BLaER1 treated with 17β-estradiol and CSF1 and Interleukin-3, amounts not matched to agents 10 nM and 100 nM (cell line): ENCODE data around the gene TRIM24.

Source experiments
- H3K27ac ChIP-seq, 11 experiments: shearing (Covaris generic); formaldehyde crosslinking; 2 replicates each; pipeline ENCODE4 v1.8.1; 2022
- H3K27me3 ChIP-seq, 11 experiments: shearing (Covaris generic); formaldehyde crosslinking; 2 replicates each; pipeline ENCODE4 v1.8.1; 2022
- H3K36me3 ChIP-seq, 11 experiments: shearing (Covaris generic); formaldehyde crosslinking; 2 replicates each; pipeline ENCODE4 v1.8.1; 2022
- H3K4me1 ChIP-seq, 10 experiments: shearing (Covaris generic); formaldehyde crosslinking; 2 replicates each; pipeline ENCODE4 v1.8.1; 2022
- H3K4me2 ChIP-seq, 11 experiments: shearing (Covaris generic); formaldehyde crosslinking; 2 replicates each; pipeline ENCODE4 v1.8.1; 2022
- H3K4me3 ChIP-seq, 10 experiments: shearing (Covaris generic); formaldehyde crosslinking; 2 replicates each; pipeline ENCODE4 v1.8.1; 2022
- H3K9ac ChIP-seq, 11 experiments: shearing (Covaris generic); formaldehyde crosslinking; 2 replicates each; pipeline ENCODE4 v1.8.1; 2022
- H3K9me3 ChIP-seq, 11 experiments: shearing (Covaris generic); formaldehyde crosslinking; replicated peaks in 1 of 11; 2 replicates each; pipeline ENCODE4 v1.8.1; 2022
- H4K20me1 ChIP-seq, 11 experiments: shearing (Covaris generic); formaldehyde crosslinking; 2 replicates each; pipeline ENCODE4 v1.8.1; 2022
- Cebpa-rat ChIP-seq, 11 experiments: shearing (Covaris generic); IDR thresholded peaks; 2 replicates each; pipeline ENCODE4 v1.8.1; 2022

The TRIM24 gene

DNA sequence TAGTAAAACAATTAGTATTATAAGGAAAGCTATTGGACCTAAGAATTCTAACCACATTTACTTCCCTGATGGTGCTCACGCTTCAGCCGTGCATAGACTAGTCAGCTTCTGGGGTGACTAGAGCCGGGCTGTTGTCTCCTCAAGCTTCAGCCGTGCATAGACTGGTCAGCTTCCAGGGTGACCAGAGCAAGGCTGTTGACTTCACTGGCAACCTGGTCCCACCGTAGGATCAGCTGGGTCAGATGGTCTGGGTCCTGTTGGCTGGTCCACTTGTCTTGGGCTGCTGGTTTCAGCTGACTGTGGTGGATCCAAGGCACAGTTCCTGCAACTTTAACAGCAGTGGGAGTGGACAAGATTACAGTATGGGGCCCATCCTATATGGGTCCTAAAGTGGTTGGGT, 99.4 kb downstream of the TRIM24 start:
- no peaks in the 10 kb centered on the region; a peak in 1 of 22 replicates for H3K27me3 ChIP-seq
- H3K36me3 ChIP-seq = peaks cover 100% of the 10 kb centered on the region in 11 experiments
- no peaks in the 10 kb centered on the region for H3K4me1 ChIP-seq
- H3K27ac ChIP-seq = no peak overlapping the region
- H3K9me3 ChIP-seq = peaks cover 100% of the 10 kb centered on the region in 11 experiments
- TF ChIP-seq Cebpa-rat (IDR thresholded peaks at IDR 0.05) = no peak
- no peak overlapping the region for H3K4me2 ChIP-seq
- H4K20me1 ChIP-seq = no peaks in the 10 kb centered on the region
- H3K9ac ChIP-seq = no peak overlapping the region
- no peak overlapping the region for H3K4me3 ChIP-seq

DNA sequence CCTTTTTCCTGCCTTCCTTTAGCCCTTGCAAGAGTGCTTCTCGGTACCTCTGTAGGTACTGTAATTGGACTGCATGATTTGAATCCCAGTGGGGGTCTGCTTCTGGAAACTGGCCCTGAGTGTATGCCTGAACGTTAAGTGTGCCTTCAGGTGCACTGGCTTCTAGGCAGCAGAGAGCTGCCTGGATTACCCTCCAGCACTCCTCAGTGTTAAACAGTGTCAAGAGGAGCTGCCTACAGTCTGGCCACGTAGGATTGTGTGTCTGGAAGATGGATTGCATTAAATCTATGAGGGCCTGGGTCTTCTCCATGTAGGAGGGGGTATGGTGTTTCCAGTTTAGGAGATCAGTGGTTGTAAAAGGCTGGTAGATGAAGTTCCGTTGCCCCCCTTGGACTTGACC, 103.7 kb downstream of the TRIM24 start:
- H3K9ac ChIP-seq = no peak overlapping the region
- H3K27ac ChIP-seq = peak overlapping the region in 1 of 11 experiments; percentile 19; a peak in 1 of 22 replicates
- peaks cover 86 to 96% (median 91%) of the 10 kb centered on the region in 11 experiments for H3K9me3 ChIP-seq
- peak overlapping the region in 7 of 10 experiments; percentile 1 to 41 (median 26); a peak in 3 of 20 replicates for H3K4me3 ChIP-seq
- H4K20me1 ChIP-seq = no peaks in the 10 kb centered on the region
- no peaks in the 10 kb centered on the region; a peak in 1 of 22 replicates for H3K27me3 ChIP-seq
- H3K36me3 ChIP-seq = peaks cover 100% of the 10 kb centered on the region in 11 experiments
- TF ChIP-seq Cebpa-rat (IDR thresholded peaks at IDR 0.05) = no peak
- H3K4me2 ChIP-seq = no peak overlapping the region
- H3K4me1 ChIP-seq = no peaks in the 10 kb centered on the region

DNA sequence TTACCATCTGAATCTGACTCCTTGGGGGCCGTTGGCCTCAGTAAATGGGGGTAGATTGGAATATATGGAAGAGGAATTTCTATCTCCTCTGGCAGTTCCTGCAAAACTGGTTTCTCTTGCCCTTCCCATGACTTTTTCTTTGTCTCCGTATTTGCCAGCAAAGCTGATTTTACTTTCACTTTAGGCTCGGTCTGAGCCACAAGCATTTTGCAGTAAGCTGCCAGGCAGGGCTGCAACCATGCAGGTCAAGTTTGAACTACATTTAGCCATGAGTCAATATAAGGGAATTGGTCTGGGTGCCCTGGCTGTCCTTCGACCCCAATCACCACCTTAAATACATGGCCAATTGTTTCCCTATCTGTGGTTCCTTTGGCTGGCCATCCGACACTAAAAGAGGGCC, 104.3 kb downstream of the TRIM24 start:
- peak overlapping the region in 3 of 11 experiments; percentile 10 to 73 (median 62); a peak in 2 of 22 replicates for H3K27ac ChIP-seq
- H3K27me3 ChIP-seq = no peaks in the 10 kb centered on the region; a peak in 1 of 22 replicates
- no peak for TF ChIP-seq Cebpa-rat (IDR thresholded peaks at IDR 0.05)
- no peak overlapping the region for H3K9ac ChIP-seq
- peaks cover 80 to 92% (median 85%) of the 10 kb centered on the region in 11 experiments for H3K9me3 ChIP-seq
- peak overlapping the region in 6 of 10 experiments; percentile 1 to 41 (median 29); a peak in 6 of 20 replicates for H3K4me3 ChIP-seq
- no peaks in the 10 kb centered on the region for H4K20me1 ChIP-seq
- H3K4me2 ChIP-seq = no peak overlapping the region
- H3K4me1 ChIP-seq = no peaks in the 10 kb centered on the region
- peaks cover 100% of the 10 kb centered on the region in 11 experiments for H3K36me3 ChIP-seq

DNA sequence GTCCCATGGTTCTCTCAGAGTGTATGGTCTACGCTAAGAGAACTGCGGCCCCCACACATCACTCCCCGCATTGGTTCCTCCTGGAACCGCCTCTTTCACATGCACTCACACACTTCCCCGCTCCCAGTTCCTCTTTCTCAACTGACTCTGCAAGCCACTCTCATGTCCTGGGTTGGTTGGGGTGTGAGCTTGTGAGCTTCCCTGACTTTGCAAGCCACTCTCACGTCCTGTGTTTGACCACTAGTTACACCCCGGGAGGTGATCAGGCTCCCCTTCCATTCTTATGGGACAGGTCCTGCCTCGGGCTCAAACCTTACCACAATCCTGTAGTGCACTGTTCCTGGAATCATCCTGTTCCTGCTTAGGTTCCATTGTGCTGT, 105.0 kb downstream of the TRIM24 start:
- no peaks in the 10 kb centered on the region for H3K4me1 ChIP-seq
- peaks cover 100% of the 10 kb centered on the region in 11 experiments for H3K36me3 ChIP-seq
- peak overlapping the region in 8 of 10 experiments; percentile 12 to 41 (median 29); a peak in 10 of 20 replicates for H3K4me3 ChIP-seq
- H3K9me3 ChIP-seq = peaks cover 73 to 87% (median 78%) of the 10 kb centered on the region in 11 experiments
- H3K9ac ChIP-seq = peak overlapping the region in 2 of 11 experiments; percentile 37 to 38; a peak in 3 of 22 replicates
- no peak for TF ChIP-seq Cebpa-rat (IDR thresholded peaks at IDR 0.05)
- H3K4me2 ChIP-seq = no peak overlapping the region
- H3K27ac ChIP-seq = peak overlapping the region in 8 of 11 experiments; percentile 33 to 73 (median 58); a peak in 14 of 22 replicates
- no peaks in the 10 kb centered on the region; a peak in 1 of 22 replicates for H3K27me3 ChIP-seq
- H4K20me1 ChIP-seq = no peaks in the 10 kb centered on the region

DNA sequence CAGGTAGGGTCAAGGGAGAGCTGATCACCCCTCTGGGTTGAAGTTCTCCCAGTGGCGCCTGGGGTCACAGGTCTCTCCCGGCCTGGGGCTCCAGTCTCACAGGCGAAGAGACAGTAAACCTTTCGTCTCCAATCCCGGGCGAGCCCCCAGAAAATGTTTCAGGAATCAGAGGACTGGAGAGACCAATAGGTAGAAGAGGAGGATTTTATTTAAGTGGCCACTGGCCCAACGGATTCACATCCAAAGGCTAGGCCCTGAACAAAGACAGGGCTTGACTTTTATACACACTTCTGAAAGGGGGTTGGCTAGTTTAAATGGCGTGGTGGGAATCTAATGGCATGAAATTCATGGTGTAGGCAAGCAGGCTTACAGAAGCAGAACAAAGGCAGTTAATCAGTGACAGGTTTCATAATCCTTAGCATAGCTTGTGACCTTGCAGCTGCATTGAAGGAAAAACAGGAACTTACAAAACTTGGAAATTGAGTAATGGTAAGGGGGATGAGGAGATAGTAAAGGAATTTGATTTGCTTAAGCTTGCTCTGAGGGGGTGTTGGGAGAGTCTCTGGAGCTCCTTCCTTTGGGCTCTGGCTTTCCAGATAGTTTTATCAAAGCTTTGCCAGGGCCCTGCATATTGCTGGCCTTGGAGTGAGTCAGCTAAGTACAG, 105.5 kb downstream of the TRIM24 start:
- 0 out of 22 replicates have a peak, but pooled peaks of 1 of the 11 experiments have one; percentile 41 for TF ChIP-seq Cebpa-rat (IDR thresholded peaks at IDR 0.05)
- Histone ChIP-seq H3K4me2 (no peak overlapping the region), H4K20me1 (no peaks in the 10 kb centered on the region), H3K27ac (peak overlapping the region in 9 of 11 experiments; percentile 8 to 73 (median 55); a peak in 15 of 22 replicates), H3K36me3 (peaks cover 100% of the 10 kb centered on the region in 11 experiments), H3K4me1 (no peaks in the 10 kb centered on the region), H3K27me3 (no peaks in the 10 kb centered on the region; a peak in 1 of 22 replicates), H3K9me3 (peaks cover 68 to 82% (median 73%) of the 10 kb centered on the region in 11 experiments), H3K4me3 (peak overlapping the region in 8 of 10 experiments; percentile 12 to 41 (median 29); a peak in 9 of 20 replicates), H3K9ac (peak overlapping the region in 2 of 11 experiments; percentile 37 to 38; a peak in 4 of 22 replicates)

DNA sequence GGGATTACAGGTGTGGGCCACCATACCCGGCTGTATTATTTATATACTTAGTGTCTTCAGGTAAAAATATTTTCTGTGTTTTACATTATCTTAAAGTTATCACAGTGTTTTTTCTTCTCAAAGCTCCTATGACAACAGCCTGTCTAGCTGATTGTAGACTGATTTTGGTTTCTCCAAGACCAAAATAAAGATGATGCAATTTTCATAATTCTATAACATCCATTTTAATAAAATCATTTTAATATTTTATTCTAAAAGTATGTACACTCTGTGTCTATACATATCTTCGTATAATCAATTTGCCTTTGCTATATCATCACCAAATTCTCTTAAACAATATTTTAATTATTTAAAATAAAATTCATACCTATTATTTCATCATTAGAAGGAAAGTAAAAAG, 108.6 kb downstream of the TRIM24 start:
- no peak overlapping the region for H3K4me2 ChIP-seq
- TF ChIP-seq Cebpa-rat (IDR thresholded peaks at IDR 0.05) = no peak
- no peaks in the 10 kb centered on the region for H4K20me1 ChIP-seq
- H3K36me3 ChIP-seq = peaks cover 98 to 100% (median 100%) of the 10 kb centered on the region in 11 experiments
- H3K9me3 ChIP-seq = peaks cover 39 to 55% (median 44%) of the 10 kb centered on the region in 11 experiments
- H3K4me3 ChIP-seq = no peak overlapping the region
- H3K27ac ChIP-seq = no peak overlapping the region
- H3K4me1 ChIP-seq = no peaks in the 10 kb centered on the region
- H3K27me3 ChIP-seq = no peaks in the 10 kb centered on the region
- H3K9ac ChIP-seq = no peak overlapping the region

DNA sequence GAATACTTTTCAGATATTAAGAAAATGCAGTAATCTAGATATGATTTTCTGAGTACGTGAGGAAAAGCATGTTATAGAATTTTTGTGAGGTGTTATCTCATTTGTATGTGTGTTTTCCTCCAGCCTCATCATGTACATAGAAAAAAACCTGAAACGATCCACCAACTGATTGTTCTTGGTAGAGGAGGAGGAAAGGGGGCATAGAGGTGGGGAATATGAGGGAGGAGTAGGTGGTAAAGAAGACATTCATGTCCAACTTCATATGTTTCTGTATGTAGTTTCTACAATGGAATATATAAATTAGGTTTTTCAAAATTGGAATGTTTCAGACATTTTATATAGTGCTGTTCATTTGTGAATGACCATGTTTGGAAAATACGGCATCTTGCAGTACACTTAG, 109.4 kb downstream of the TRIM24 start:
- H3K27ac ChIP-seq = no peak overlapping the region
- H3K9me3 ChIP-seq = peaks cover 37 to 50% (median 39%) of the 10 kb centered on the region in 11 experiments
- no peaks in the 10 kb centered on the region for H3K4me1 ChIP-seq
- H3K4me2 ChIP-seq = no peak overlapping the region
- no peak overlapping the region for H3K9ac ChIP-seq
- TF ChIP-seq Cebpa-rat (IDR thresholded peaks at IDR 0.05) = no peak
- H4K20me1 ChIP-seq = no peaks in the 10 kb centered on the region
- H3K27me3 ChIP-seq = no peaks in the 10 kb centered on the region
- H3K36me3 ChIP-seq = peaks cover 98 to 100% (median 100%) of the 10 kb centered on the region in 11 experiments
- no peak overlapping the region for H3K4me3 ChIP-seq

DNA sequence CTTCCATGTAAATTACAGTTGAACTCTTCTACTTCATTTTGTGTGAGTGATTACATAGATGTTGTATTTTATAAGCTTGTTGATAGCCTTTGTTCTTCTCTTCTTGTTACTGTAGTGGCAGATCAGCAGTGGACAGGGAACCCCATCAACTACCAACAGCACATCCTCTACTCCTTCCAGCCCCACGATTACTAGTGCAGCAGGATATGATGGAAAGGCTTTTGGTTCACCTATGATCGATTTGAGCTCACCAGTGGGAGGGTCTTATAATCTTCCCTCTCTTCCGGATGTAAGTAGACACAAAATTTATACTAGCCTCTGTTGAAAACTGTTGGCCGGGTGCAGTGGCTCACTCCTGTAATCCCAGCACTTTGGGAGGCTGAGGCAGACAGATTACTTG, 110.7 kb downstream of the TRIM24 start:
- H3K9me3 ChIP-seq = peaks cover 28 to 43% (median 33%) of the 10 kb centered on the region in 11 experiments
- H3K9ac ChIP-seq = no peak overlapping the region
- H3K4me2 ChIP-seq = no peak overlapping the region
- no peak overlapping the region for H3K27ac ChIP-seq
- peaks cover 98 to 100% (median 100%) of the 10 kb centered on the region in 11 experiments for H3K36me3 ChIP-seq
- H3K27me3 ChIP-seq = no peaks in the 10 kb centered on the region
- H4K20me1 ChIP-seq = no peaks in the 10 kb centered on the region
- H3K4me1 ChIP-seq = no peaks in the 10 kb centered on the region
- no peak overlapping the region for H3K4me3 ChIP-seq
- TF ChIP-seq Cebpa-rat (IDR thresholded peaks at IDR 0.05) = no peak

DNA sequence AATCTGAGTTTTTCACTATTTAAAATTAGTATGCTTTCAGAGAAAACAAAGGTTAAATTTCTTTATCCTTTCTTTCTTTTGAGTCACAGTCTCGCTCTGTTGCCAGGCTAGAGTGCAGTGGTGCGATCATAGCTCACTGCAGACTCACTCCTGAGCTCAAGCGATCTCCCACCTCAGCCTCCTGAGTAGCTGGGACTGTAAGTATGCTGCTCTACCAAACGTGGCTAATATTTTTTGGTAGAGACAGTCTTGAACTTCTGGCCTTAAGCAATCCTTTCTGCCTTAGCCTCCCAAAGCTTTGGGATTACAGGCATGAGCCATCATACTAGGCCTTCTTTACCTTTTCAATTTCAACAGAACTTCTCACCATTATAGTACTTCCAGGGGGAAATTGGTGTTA, 113.7 kb downstream of the TRIM24 start:
- no peak overlapping the region for H3K4me3 ChIP-seq
- peaks cover 14 to 35% (median 29%) of the 10 kb centered on the region in 11 experiments; a peak in 21 of 22 replicates for H3K9me3 ChIP-seq
- no peaks in the 10 kb centered on the region for H3K4me1 ChIP-seq
- H3K27ac ChIP-seq = no peak overlapping the region
- H3K27me3 ChIP-seq = no peaks in the 10 kb centered on the region
- H3K9ac ChIP-seq = no peak overlapping the region
- H3K4me2 ChIP-seq = no peak overlapping the region
- H3K36me3 ChIP-seq = peaks cover 94 to 100% (median 98%) of the 10 kb centered on the region in 11 experiments
- no peaks in the 10 kb centered on the region for H4K20me1 ChIP-seq
- no peak for TF ChIP-seq Cebpa-rat (IDR thresholded peaks at IDR 0.05)
